Activated CD8-positive, alpha-beta memory T cell treated with anti-CD3 and anti-CD28 coated beads, Interleukin-2, amount 50 U/mL, for 48 hours (primary cell): ENCODE measurements around the gene MRC2.

Experiments used
- DNase-seq: peaks from one replicate; pipeline ENCODE4 v3.0.0-alpha.2; 2020

Gene MRC2

DNA sequence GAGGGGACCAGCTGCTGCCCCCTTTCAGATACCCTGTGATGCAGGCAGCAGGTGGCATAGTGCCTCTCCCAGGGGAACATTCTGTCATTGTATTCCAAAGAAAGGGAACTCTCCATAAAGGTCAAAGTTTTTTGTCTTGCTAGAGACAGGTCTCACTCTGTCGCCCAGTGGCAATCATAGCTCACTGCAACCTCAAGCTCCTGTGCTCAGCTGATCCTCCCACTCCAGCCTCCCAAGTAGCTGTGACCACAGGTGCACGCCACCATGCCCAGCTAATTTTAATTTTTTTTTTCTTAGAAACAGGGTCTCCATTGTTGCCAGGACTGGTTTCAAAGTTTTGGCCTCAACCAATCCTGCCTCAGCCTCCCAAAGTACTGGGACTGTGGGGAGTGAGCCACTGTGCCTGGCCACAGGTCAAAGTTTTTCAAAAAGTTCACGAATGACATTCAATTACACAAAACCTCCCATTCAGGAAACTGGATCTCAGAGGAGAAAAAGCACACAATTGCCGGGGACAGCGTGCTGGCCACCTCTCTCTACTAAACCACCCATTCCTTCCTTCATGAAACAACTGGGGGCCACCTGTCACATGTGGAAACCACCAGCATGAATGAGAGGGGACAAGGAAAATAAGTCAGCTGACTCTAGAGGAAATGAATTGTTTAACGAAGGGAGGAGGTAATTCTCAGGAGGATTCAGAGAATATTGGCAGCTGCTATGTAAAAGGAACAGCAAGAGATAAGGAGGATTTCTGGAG, 100.6 kb downstream of the MRC2 start:
- no peak for DNase-seq

DNA sequence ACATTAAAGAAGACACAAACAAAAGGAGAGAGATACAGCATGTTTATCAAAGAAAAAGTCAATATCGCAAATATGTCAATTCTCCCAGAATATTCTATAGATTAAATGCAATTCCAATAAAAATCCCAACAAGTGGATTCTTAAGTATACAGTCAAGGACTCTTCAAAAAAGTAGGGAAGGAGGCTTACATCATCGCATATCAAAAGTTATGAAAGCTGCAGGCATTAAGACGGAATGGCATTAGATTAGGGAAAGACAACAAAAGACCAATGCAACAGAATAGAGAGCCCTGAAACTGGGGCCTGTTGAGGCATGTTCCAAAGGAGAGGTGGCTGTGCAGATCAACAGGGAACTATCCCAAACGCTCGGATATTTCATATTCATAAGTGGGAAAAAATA, 104.7 kb downstream of the MRC2 start:
- DNase-seq: no peak

GRCh38 chr17:62735044-62735651, 107.7 kb downstream of the MRC2 start:
- no peak for DNase-seq

DNA sequence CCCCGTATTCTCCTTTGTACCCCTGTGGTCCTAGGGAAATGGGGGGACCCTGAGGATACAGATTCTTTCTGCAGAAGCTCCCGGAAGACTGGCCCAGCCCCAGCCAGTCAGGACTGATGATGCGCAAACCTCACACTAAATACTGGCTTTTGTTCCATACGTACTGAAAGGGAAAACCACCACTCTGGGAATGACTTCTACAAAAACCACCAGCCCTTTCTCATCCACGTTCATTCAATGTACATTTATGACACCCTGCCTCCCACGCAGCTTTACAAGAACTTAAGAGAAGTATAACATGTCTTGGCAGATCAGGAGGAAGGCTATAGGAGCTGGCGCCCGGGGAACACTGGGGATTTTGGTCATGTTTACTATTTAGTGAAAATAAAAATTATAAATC, 110.0 kb downstream of the MRC2 start:
- no peak for DNase-seq

DNA sequence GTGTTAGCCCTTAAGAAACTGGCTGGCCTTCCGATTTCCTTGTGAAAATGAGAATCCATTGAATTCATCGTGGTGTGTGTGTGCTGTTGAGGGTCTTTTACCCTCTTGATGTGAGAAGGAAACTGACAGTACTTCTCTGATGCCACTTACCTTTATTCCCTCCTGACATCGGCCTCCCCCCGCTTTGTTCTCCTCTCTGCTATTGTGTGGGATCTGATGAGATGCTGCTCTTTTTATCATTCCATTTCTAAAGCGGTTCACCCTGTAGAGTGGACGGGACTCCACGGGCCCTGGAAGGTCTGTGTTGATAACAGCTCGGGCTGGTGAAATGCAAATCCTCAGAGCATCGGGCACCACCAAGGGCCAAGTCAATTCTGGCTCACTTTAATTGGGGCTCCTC, 110.8 kb downstream of the MRC2 start:
- DNase-seq: no peak

DNA sequence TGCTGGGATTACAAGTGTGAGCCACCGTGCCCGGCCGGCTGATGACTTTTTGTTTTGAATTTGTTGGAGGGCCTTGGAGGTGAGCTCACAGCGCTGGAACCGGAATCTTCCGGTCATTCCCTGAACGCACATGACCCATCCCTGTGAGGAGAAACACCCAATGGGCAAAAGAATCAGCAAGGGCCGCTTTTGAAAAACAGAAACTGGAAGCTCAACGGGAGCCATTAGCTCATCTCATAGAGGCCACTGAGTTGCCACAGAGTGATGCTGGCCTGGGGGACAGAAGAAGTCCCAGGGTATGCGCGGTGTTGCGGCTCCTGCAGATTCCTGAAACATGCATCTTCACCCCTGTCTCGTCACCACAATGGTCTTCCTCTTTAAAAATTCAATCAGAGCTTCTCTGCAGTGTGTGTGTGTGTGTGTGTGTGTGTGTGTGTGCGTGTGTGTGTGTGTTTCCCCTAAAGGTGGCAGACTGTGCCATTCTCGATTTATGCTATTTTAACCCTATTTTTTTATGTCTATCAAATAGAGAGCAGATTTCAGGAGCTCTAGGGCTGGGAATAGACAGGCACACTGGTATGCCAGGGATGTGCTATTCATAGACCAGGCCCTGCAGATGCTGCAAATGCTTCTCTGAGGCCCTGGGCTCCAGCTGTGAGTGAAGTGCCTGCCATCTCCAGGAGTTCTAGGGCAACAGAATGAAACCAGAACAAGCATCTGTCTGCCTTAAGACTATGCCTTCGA, 112.3 kb downstream of the MRC2 start:
- DNase-seq: no peak

- DNase-seq: no peak
Measured at GRCh38 chr17:62741290-62741689, 113.8 kb downstream of the MRC2 start.
